Caco-2 (cell line): ENCODE results near the gene KIF26B. TPM values are rescaled to one million over a fixed set of nuclear protein-coding genes. Genes with fewer than 3 reads are reported as not detected.

ENCODE experiments used
- BruUV-seq: library from RNA; stranded (reverse); fragments of 400-500 nt; replicated peaks from 2 replicates; lab custom pipeline; 2021; lab: Mats Ljungman, UMichigan
- CTCF ChIA-PET: fragments of 300-600 bp; sonication (Branson Sonifier 250); formaldehyde crosslinking; loops from one replicate; lab custom pipeline; 2022; ENCODE audit warnings: antibody characterized with exemption; lab: Charles Lee
- POLR2A ChIA-PET: fragments of 300-600 bp; sonication (Branson Sonifier 250); formaldehyde crosslinking; loops from one replicate; lab custom pipeline; 2022; ENCODE audit warnings: antibody characterized with exemption; lab: Charles Lee
- DNase-seq, 2 experiments: peaks; one replicate each; pipeline versions ENCODE4 v3.0.0 to v3.0.0-alpha.2; 2020 to 2022
- H3K27me3 ChIP-seq: replicated peaks from 2 replicates; pipeline ENCODE4 v1.6.0; 2011; ENCODE audit warnings: low read length; ENCODE audit not compliant: control insufficient read depth, insufficient read depth
- H3K36me3 ChIP-seq: 2 replicates; pipeline ENCODE4 v1.5.1; 2011; ENCODE audit warnings: low read length; ENCODE audit not compliant: control insufficient read depth, insufficient read depth
- H3K4me1 ChIP-seq: fragments of 250-450 bp; sonication (Bioruptor Pico); 2 replicates; pipeline ENCODE4 v1.5.1; 2020; ENCODE audit warnings: mild to moderate bottlenecking
- H3K4me3 ChIP-seq: 2 replicates; pipeline ENCODE4 v1.5.1; 2011; ENCODE audit warnings: low read depth, mild to moderate bottlenecking, control low read depth, low read length
- H3K9me3 ChIP-seq: fragments of 250-450 bp; sonication (Bioruptor Pico); 2 replicates; pipeline ENCODE4 v1.5.1; 2020; ENCODE audit warnings: mild to moderate bottlenecking, moderate library complexity
- H3K27ac Mint-ChIP-seq: one replicate; pipeline ENCODE4 v1.8.0; 2022; ENCODE audit warnings: mixed read lengths; ENCODE audit not compliant: unreplicated experiment
- H3K27me3 Mint-ChIP-seq: one replicate; pipeline ENCODE4 v1.8.0; 2022; ENCODE audit warnings: mixed read lengths; ENCODE audit not compliant: insufficient read depth, unreplicated experiment
- H3K36me3 Mint-ChIP-seq: one replicate; pipeline ENCODE4 v1.8.0; 2022; ENCODE audit warnings: mild to moderate bottlenecking, mixed read lengths; ENCODE audit not compliant: insufficient read depth, unreplicated experiment
- H3K4me1 Mint-ChIP-seq: one replicate; pipeline ENCODE4 v1.8.0; 2022; ENCODE audit warnings: low read depth, mixed read lengths; ENCODE audit not compliant: unreplicated experiment
- H3K4me3 Mint-ChIP-seq: one replicate; pipeline ENCODE4 v1.8.0; 2022; ENCODE audit warnings: mild to moderate bottlenecking, moderate library complexity, mixed read lengths; ENCODE audit not compliant: unreplicated experiment
- H3K9me3 Mint-ChIP-seq: one replicate; pipeline ENCODE4 v1.8.0; 2022; ENCODE audit warnings: mixed read lengths; ENCODE audit not compliant: unreplicated experiment
- intact Hi-C: fragments of 100-400 bp; cut with micrococcal nuclease; formaldehyde crosslinking; loops from one replicate; pipeline ENCODE4 v1.10.0; 2022; ENCODE audit not compliant: unreplicated experiment
- total RNA-seq: library from RNA; stranded (reverse); gene quantifications from 2 replicates; pipeline ENCODE4 v1.2.3, GENCODE V29; 2022
- TF ChIP-seq, protein P1 (sequence below), 2 experiments: fragments of 200-600 bp in 1 of 2; IDR thresholded peaks; 1 replicate in 1 of 2; 2 replicates in 1 of 2; pipeline versions ENCODE4 v1.5.1 to v1.8.0; 2011 to 2022; ENCODE audit warnings: antibody characterized with exemption in 1 of 2, control low read depth in 1 of 2, inconsistent platforms in 1 of 2, low read depth in 1 of 2, low read length in 1 of 2, mild to moderate bottlenecking in 1 of 2, moderate library complexity in 1 of 2; ENCODE audit not compliant: insufficient read depth in 1 of 2, severe bottlenecking in 1 of 2, unreplicated experiment in 1 of 2

KIF26B gene
- total RNA-seq, 1 experiment from 2014 or later, result 4.9 TPM

DNA sequence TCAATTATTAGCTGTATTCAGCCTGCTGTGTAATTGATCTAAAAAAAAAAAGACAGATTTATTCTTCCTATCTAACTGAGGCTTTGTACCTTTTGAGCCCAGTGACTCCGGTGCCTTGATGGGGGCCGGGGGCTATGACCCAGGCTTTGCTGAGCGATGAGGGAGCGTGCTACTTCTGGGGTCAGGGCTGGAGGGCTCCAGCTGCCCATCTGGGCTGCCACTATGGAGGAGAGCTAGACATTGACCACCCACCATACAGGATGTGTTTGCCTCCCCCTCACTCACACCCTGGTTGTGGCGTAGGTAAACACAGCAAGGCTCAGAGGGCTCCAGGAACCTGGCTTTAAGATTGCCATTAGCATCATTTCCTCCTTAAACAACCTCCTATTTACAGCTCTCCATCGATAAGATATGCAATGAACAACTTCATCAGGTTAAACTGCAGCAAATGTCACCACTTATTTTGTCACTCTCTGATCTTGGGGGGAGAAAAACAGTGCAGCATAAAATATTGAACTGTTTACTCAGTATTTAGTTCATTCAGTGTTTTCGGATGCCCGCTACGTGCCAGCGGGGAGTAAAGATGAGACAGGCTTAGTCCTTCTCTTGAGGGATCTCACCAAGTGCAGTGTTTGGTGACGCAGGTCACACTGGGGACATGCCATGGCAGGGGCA, 231.6 kb downstream of the KIF26B start:
- POLR2A ChIA-PET, result no interaction called here
- H3K27me3 Mint-ChIP-seq, result no peaks in the 10 kb centered on the region
- intact Hi-C loops, result no loop called here
- Histone ChIP-seq H3K9me3 (no peaks in the 10 kb centered on the region), H3K27me3 (no peaks in the 10 kb centered on the region), H3K4me1 (no peaks in the 10 kb centered on the region), H3K4me3 (no peak overlapping the region), H3K36me3 (no peaks in the 10 kb centered on the region)
- no peaks in the 10 kb centered on the region for H3K36me3 Mint-ChIP-seq
- H3K4me1 Mint-ChIP-seq, result no peaks in the 10 kb centered on the region
- DNase-seq, result no peak
- no peaks in the 10 kb centered on the region for H3K9me3 Mint-ChIP-seq
- BruUV-seq, result no TSS peak
- H3K27ac Mint-ChIP-seq, result no peak overlapping the region
- no peak overlapping the region for H3K4me3 Mint-ChIP-seq
- CTCF ChIA-PET, result interaction anchor here (0.5 kb wide), 1 partner anchor 42 kb away, joined by 4 read pairs; no protein-coding TSS in a partner anchor
- TF ChIP-seq, protein P1, sequence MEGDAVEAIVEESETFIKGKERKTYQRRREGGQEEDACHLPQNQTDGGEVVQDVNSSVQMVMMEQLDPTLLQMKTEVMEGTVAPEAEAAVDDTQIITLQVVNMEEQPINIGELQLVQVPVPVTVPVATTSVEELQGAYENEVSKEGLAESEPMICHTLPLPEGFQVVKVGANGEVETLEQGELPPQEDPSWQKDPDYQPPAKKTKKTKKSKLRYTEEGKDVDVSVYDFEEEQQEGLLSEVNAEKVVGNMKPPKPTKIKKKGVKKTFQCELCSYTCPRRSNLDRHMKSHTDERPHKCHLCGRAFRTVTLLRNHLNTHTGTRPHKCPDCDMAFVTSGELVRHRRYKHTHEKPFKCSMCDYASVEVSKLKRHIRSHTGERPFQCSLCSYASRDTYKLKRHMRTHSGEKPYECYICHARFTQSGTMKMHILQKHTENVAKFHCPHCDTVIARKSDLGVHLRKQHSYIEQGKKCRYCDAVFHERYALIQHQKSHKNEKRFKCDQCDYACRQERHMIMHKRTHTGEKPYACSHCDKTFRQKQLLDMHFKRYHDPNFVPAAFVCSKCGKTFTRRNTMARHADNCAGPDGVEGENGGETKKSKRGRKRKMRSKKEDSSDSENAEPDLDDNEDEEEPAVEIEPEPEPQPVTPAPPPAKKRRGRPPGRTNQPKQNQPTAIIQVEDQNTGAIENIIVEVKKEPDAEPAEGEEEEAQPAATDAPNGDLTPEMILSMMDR (IDR thresholded peaks at IDR 0.05; ENCODE audit: insufficient read depth in 1 of 2, low read depth in 1 of 2, low read length in 1 of 2, severe bottlenecking in 1 of 2, unreplicated experiment in 1 of 2), result no peak

- intact Hi-C loops, result no loop called here
- CTCF ChIA-PET, result interaction anchor here (0.5 kb wide), 1 partner anchor 471 kb away, joined by 3 read pairs; no protein-coding TSS in a partner anchor
- no TSS peak for BruUV-seq
These were observed 233.9 kb downstream of the KIF26B start for GRCh38 chr1:245388687-245389086.

DNA sequence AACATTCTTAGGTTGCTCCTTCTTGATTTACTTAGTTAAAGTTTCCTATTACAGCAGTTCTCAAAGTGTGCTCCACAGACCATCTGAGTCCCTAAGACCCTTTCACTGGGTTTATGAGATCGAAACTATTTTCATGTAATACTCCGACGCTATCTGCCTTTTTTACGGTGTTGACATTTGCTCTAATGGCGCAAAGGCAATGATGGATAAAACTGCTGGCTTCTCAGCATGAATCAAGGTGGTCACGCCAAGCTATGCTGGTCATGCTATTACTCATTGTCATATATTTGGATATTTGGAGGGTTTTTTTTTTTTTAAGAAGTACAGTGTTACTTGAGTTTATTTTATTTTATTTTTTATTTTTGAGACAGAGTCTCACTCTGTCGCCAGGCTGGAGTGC, 235.1 kb downstream of the KIF26B start:
- Mint-ChIP-seq H3K9me3 (no peaks in the 10 kb centered on the region), H3K36me3 (no peaks in the 10 kb centered on the region), H3K4me1 (peaks cover 7% of the 10 kb centered on the region), H3K27me3 (no peaks in the 10 kb centered on the region), H3K27ac (no peak overlapping the region), H3K4me3 (no peak overlapping the region)
- no peak for DNase-seq
- Histone ChIP-seq H3K4me3 (no peak overlapping the region), H3K27me3 (no peaks in the 10 kb centered on the region), H3K4me1 (0 out of 2 replicates have a peak, but pooled peaks cover 3% of the 10 kb centered on the region), H3K36me3 (no peaks in the 10 kb centered on the region), H3K9me3 (no peaks in the 10 kb centered on the region; the same call in 1 of the 2 replicates)
- intact Hi-C loops, result no loop called here
- TF ChIP-seq, protein P1 (IDR thresholded peaks at IDR 0.05; ENCODE audit: insufficient read depth in 1 of 2, low read depth in 1 of 2, low read length in 1 of 2, severe bottlenecking in 1 of 2, unreplicated experiment in 1 of 2), result no peak
- CTCF ChIA-PET, result no interaction called here
- POLR2A ChIA-PET, result no interaction called here
- no TSS peak for BruUV-seq

More at GRCh38 chr1:245388687-245389086, 233.9 kb downstream of the KIF26B start:
- H3K36me3 ChIP-seq, result no peaks in the 10 kb centered on the region
- no peak for DNase-seq
- H3K27me3 ChIP-seq, result no peaks in the 10 kb centered on the region
- no peaks in the 10 kb centered on the region for H3K27me3 Mint-ChIP-seq
- no peaks in the 10 kb centered on the region; the same call in 1 of the 2 replicates for H3K9me3 ChIP-seq
- no peaks in the 10 kb centered on the region for H3K36me3 Mint-ChIP-seq
- POLR2A ChIA-PET, result no interaction called here
- no peak overlapping the region for H3K27ac Mint-ChIP-seq
- no peaks in the 10 kb centered on the region for H3K9me3 Mint-ChIP-seq
- H3K4me3 ChIP-seq, result no peak overlapping the region
- TF ChIP-seq, protein P1 (IDR thresholded peaks at IDR 0.05; ENCODE audit: insufficient read depth in 1 of 2, low read depth in 1 of 2, low read length in 1 of 2, severe bottlenecking in 1 of 2, unreplicated experiment in 1 of 2), result no peak
- no peaks in the 10 kb centered on the region for H3K4me1 ChIP-seq
- H3K4me1 Mint-ChIP-seq, result peaks cover 7% of the 10 kb centered on the region
- no peak overlapping the region for H3K4me3 Mint-ChIP-seq
